Activated naive CD8-positive, alpha-beta T cell (primary cell): ENCODE data around the gene PIAS3.
"Not testable (repeated sequence)": the region's sequence is repeated elsewhere in the genome, so short reads cannot be mapped to it uniquely, and the experiment has no call there.

Source experiments
- H3K27ac Mint-ChIP-seq: one replicate; pipeline ENCODE4 v1.8.0; 2021; ENCODE audit warnings: mixed read lengths
- H3K27me3 Mint-ChIP-seq: one replicate; pipeline ENCODE4 v1.8.0; 2021; ENCODE audit warnings: mixed read lengths
- H3K36me3 Mint-ChIP-seq: one replicate; pipeline ENCODE4 v1.8.0; 2021; ENCODE audit warnings: mixed read lengths
- H3K4me1 Mint-ChIP-seq: one replicate; pipeline ENCODE4 v1.8.0; 2021; ENCODE audit warnings: low read depth, mixed read lengths
- H3K4me3 Mint-ChIP-seq: one replicate; pipeline ENCODE4 v1.8.0; 2021; ENCODE audit warnings: mild to moderate bottlenecking, mixed read lengths
- H3K9me3 Mint-ChIP-seq: one replicate; pipeline ENCODE4 v1.8.0; 2021; ENCODE audit warnings: low read depth, mixed read lengths

The PIAS3 gene

DNA sequence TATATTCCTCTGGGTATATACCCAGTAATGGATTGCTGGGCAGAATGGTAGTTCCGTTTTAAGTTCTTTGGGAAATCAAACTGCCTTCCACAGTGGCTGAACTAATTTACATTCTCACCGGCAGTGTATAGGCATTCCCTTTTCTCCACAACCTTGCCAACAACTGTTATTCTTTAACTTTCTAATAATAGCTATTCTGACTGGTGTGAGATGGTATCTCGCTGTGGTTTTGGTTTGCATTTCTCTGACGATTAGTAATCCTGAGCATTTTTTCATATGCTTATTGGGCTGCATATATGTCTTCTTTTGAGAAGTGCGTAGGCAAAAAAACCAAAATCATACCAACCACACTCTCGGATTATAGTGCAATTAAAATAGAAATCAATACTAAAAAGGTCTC lies 40.8 kb downstream of the PIAS3 start:
- H3K4me1 Mint-ChIP-seq: peaks cover 11% of the 10 kb centered on the region
- not testable (repeated sequence) for H3K27me3 Mint-ChIP-seq, H3K36me3 Mint-ChIP-seq, H3K9me3 Mint-ChIP-seq, H3K4me3 Mint-ChIP-seq, H3K27ac Mint-ChIP-seq

DNA sequence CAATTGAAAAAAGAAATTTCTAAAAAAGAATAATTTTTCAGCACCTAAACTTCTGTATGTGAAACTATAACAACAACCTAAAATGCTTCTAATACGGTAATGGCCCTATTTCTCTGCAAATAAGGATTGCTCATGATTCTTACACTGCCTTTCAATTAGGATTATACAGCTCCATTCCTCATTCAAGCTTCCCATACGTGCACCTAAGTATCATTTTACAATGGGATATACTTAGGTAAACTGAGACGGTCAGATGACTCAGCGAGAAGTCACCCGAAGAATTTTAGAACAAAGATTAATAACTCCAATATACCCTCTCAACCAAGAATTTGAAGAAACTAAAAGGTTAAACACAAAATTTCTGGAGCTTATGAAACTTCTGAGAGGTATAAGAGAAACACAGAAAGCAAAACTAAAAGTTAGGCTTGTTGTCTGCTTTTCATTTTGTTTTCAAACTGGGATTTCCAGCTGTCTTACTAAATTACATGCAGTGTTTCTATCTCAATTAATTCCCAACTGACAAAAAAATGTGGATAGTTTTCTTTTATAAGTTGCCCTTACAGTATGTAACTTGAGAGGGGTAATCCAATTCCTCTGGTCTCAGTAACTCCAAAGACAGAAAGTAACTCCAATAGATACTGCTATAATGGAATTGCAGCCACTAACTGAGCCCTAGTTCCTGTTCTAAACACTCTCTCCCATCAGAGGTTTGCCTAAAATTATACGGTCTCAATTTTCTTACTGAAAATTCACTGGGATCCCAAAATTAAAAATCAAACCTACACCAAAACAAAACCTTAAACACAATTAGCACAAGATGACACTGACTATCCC lies 45.7 kb downstream of the PIAS3 start:
- not testable (repeated sequence) for H3K27ac Mint-ChIP-seq, H3K4me3 Mint-ChIP-seq, H3K36me3 Mint-ChIP-seq, H3K27me3 Mint-ChIP-seq, H3K9me3 Mint-ChIP-seq, H3K4me1 Mint-ChIP-seq

DNA sequence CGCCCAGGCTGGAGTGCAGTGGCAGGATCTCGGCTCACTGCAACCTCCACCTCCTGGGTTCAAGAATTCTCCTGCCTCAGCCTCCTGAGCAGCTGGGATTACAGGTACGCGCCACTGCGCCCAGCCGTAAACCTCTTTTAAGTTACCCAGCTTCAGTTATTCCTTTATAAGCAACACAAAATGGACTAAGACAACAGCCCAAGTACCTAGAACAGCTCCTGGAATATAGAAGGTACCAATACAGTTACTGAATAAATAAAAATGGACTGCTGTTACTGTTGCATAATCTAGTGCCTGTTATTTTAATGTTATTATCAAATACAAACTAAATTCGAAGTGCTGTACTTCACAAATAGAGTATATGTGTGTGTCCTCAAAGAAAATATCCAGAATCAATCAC lies 52.0 kb downstream of the PIAS3 start:
- H3K4me3 Mint-ChIP-seq: no peak overlapping the region
- H3K27me3 Mint-ChIP-seq: no peaks in the 10 kb centered on the region
- no peaks in the 10 kb centered on the region for H3K9me3 Mint-ChIP-seq
- H3K36me3 Mint-ChIP-seq: peaks cover 7% of the 10 kb centered on the region
- peaks cover 42% of the 10 kb centered on the region for H3K4me1 Mint-ChIP-seq
- no peak overlapping the region for H3K27ac Mint-ChIP-seq

DNA sequence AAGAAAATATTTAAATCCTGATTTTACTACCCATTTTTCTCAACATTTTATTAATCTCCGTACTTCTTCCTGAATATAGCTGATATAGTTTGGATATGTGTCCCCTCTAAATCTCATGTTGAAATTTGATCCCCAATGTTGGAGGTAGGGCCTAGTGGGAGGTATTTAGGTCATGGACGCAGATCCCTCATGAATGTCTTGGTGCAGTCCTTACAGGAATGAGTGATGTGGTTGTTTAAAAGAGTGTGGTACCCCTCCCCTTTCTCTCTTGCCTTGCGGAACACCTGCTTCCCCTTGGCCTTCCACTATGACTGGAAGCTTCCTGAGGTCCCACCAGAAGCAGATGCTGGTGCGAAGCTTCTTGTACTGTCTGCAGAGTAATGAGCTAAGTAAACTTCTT lies 52.5 kb downstream of the PIAS3 start:
- Mint-ChIP-seq H3K4me3 (no peak overlapping the region), H3K36me3 (peaks cover 7% of the 10 kb centered on the region), H3K4me1 (peaks cover 45% of the 10 kb centered on the region), H3K27ac (no peak overlapping the region), H3K27me3 (no peaks in the 10 kb centered on the region), H3K9me3 (no peaks in the 10 kb centered on the region)

DNA sequence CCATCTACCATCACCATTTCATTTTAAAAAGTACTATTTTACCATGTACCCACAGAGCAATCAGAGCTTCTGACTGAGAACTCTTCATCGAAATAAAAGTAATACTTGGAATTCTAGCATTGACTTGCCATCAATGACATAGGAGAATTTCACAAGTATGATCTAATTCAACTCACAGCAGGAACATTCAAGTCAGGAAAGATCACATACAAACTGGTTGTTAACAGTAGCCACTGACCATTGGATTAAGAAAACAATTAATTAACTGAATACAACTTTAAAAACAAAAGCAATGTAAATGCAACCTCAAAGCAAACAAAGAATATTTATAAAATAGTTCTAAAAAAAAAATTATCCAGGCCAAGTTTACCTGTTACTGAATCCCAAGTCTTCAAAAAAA lies 53.8 kb downstream of the PIAS3 start:
- peaks cover 48% of the 10 kb centered on the region for H3K4me1 Mint-ChIP-seq
- H3K4me3 Mint-ChIP-seq: no peak overlapping the region
- H3K9me3 Mint-ChIP-seq: no peaks in the 10 kb centered on the region
- no peaks in the 10 kb centered on the region for H3K27me3 Mint-ChIP-seq
- H3K27ac Mint-ChIP-seq: no peak overlapping the region
- peaks cover 7% of the 10 kb centered on the region for H3K36me3 Mint-ChIP-seq

DNA sequence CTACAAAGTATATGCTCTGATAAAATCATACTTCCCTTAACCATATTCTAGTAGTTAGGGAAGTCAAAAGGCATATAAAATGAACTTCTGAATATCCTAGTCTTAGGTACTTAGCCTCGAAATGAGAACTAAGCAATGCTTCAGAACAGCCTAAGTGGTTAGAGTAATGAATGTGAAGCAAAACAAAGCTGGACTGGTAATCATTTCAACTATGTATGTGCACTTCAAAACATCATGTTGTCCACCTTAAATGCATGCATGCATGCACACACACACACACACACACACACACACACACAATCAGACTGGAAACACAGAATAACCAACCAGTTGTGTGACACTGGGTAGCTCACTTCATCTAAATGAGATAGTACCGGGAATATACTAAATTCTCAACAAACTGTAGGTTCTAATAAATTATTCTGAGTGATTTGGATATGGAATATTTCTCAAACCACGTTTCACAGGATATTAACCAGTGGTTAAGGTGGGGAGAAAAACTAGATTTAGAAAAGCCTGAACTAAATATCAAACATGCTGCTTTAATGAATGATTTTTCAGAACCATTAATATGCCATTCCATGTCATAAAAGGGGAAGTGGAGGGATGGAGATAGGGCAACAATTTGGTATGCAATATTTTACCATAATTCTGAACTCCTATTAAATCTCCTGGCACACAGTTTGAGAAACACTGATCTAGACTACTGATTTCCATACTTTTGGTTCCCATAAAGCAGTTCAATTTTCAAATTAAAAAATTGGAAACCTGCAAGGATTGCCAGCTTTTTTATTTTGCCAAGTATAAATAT lies 54.4 kb downstream of the PIAS3 start:
- no peak overlapping the region for H3K4me3 Mint-ChIP-seq
- no peak overlapping the region for H3K27ac Mint-ChIP-seq
- peaks cover 48% of the 10 kb centered on the region for H3K4me1 Mint-ChIP-seq
- peaks cover 9% of the 10 kb centered on the region for H3K36me3 Mint-ChIP-seq
- H3K27me3 Mint-ChIP-seq: no peaks in the 10 kb centered on the region
- H3K9me3 Mint-ChIP-seq: no peaks in the 10 kb centered on the region

DNA sequence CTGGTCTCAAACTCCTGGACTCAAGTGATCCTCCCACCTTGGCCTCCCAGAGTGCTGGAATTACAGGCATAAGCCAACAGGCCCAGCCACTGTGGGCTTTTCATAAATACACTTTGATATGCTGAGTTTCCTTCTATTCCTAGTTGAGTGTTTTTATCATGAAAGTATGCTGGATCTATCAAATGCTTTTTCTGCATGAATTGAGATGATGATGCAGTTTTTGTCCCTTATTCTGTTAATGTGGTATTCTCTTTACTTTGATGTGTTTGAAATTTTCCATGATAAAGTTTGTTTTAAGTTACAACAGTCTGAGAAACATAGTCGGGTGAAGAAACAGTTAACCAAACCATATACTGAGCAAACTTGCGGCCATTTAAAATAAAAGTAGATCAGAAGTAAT lies 59.1 kb downstream of the PIAS3 start:
- Mint-ChIP-seq H3K4me1 (peaks cover 37% of the 10 kb centered on the region), H3K9me3 (peaks cover 13% of the 10 kb centered on the region), H3K4me3 (no peak overlapping the region), H3K36me3 (peaks cover 30% of the 10 kb centered on the region), H3K27ac (no peak overlapping the region), H3K27me3 (no peaks in the 10 kb centered on the region)
